OCI-M2 (cell line): ENCODE results near the gene ZNF714.

Experiments
- DNase-seq: peaks from one replicate; lab custom pipeline; 2025; ENCODE audit not compliant: unreplicated experiment; lab: John Stamatoyannopoulos, UW

ZNF714 gene

GRCh38 chr19:21082011-21082975, at the start of gene ZNF714:
Gene ZNF714 (plus strand): TSS chr19:21082203. CDS start chr19:21098269, 16,066 bp downstream.
- peak; percentile 66 for DNase-seq

GRCh38 chr19:21045028-21045427, 37.0 kb upstream of the ZNF714 start:
- DNase-seq = no peak

- DNase-seq = no peak
These were observed 35.5 kb upstream of the ZNF714 start for GRCh38 chr19:21046489-21046888.

GRCh38 chr19:21047716-21048115, 34.3 kb upstream of the ZNF714 start:
- DNase-seq = no peak

GRCh38 chr19:21052902-21053301, 29.1 kb upstream of the ZNF714 start:
- no peak for DNase-seq

GRCh38 chr19:21065336-21065735, 16.7 kb upstream of the ZNF714 start:
- DNase-seq = no peak

GRCh38 chr19:21084343-21084742, 2.3 kb downstream of the ZNF714 start:
- no peak for DNase-seq

- DNase-seq = no peak
These were observed 5.9 kb downstream of the ZNF714 start for GRCh38 chr19:21087871-21088270.

GRCh38 chr19:21092109-21092508, 10.1 kb downstream of the ZNF714 start:
- no peak for DNase-seq

GRCh38 chr19:21094347-21095025, 12.5 kb downstream of the ZNF714 start:
- DNase-seq = no peak

- no peak for DNase-seq
These were observed 16.3 kb downstream of the ZNF714 start for GRCh38 chr19:21098291-21098690.

GRCh38 chr19:21101521-21102242, 19.7 kb downstream of the ZNF714 start:
- DNase-seq = no peak

GRCh38 chr19:21109116-21109515, 27.1 kb downstream of the ZNF714 start:
- DNase-seq = no peak

- DNase-seq = no peak
These were observed 28.2 kb downstream of the ZNF714 start for GRCh38 chr19:21110183-21110582.

GRCh38 chr19:21115430-21115829, 33.4 kb downstream of the ZNF714 start:
- DNase-seq = no peak

GRCh38 chr19:21117041-21117907, 35.3 kb downstream of the ZNF714 start:
- DNase-seq = no peak

- no peak for DNase-seq
These were observed 44.1 kb downstream of the ZNF714 start for GRCh38 chr19:21126078-21126477.

- DNase-seq = no peak
These were observed 45.0 kb downstream of the ZNF714 start for GRCh38 chr19:21127001-21127400.

- no peak for DNase-seq
These were observed 45.9 kb downstream of the ZNF714 start for GRCh38 chr19:21127898-21128297.

- DNase-seq = no peak
These were observed 47.1 kb downstream of the ZNF714 start for GRCh38 chr19:21128901-21129698.
